ENCODE data around the gene FKBP2.

DNA sequence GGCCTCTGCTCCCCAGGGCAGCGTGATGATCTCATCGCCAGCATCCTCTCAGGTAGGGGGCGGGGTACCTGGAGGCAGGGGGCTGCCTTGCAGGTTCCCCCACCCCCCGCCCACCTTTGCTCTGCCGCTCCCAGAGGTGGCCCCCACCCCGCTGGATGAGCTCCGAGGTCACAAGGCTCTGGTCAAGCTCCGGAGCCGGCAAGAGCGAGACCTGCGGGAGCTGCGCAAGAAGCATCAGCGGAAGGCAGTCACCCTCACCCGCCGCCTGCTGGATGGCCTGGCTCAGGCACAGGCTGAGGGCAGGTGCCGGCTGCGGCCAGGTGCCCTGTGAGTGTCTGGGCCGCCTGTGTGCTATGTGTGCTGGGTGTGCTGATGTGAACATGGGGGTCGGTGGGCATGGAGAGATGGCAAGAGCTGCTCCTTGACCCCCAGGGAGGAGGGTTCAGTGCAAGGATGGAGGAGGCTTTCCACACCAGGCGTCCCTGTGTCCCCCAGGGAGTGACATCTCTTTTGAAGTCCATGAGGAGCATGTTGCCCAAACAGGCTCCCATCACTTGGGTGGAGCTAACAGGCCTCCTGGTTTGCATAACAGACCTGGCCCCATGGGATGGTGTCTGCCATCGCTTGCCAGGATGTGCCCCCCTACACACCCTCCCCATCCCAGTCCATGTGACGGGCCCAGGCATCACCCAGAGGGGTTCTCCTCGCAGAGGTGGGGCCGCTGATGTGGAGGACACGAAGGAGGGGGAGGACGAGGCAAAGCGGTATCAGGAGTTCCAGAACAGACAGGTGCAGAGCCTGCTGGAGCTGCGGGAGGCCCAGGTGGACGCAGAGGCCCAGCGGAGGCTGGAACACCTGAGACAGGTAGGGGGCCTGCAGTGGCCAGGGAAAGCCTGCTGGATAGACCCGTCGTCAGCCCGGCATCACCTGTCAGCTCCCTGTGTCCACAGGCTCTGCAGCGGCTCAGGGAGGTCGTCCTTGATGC lies 24.6 kb downstream of the FKBP2 start:
- TF ChIP-seq, protein P1, sequence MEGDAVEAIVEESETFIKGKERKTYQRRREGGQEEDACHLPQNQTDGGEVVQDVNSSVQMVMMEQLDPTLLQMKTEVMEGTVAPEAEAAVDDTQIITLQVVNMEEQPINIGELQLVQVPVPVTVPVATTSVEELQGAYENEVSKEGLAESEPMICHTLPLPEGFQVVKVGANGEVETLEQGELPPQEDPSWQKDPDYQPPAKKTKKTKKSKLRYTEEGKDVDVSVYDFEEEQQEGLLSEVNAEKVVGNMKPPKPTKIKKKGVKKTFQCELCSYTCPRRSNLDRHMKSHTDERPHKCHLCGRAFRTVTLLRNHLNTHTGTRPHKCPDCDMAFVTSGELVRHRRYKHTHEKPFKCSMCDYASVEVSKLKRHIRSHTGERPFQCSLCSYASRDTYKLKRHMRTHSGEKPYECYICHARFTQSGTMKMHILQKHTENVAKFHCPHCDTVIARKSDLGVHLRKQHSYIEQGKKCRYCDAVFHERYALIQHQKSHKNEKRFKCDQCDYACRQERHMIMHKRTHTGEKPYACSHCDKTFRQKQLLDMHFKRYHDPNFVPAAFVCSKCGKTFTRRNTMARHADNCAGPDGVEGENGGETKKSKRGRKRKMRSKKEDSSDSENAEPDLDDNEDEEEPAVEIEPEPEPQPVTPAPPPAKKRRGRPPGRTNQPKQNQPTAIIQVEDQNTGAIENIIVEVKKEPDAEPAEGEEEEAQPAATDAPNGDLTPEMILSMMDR (IDR thresholded peaks at IDR 0.05), result no peak
- TF ChIP-seq EZH2 (IDR thresholded peaks at IDR 0.05) (no peak), EZH2phosphoT487 (IDR thresholded peaks at IDR 0.05) (no peak)
